Measurements from ENCODE around the gene C7. TPM values are rescaled to one million over a fixed set of nuclear protein-coding genes. Genes with fewer than 3 reads are reported as not detected.

Gene C7
- total RNA-seq, 1 donor from 2014 or later: not detected

- no peak overlapping the region for H3K27ac Mint-ChIP-seq (ENCODE audit: unreplicated experiment)
- no peak overlapping the region for H3K4me3 Mint-ChIP-seq (ENCODE audit: unreplicated experiment)
- H3K9me3 Mint-ChIP-seq (ENCODE audit: unreplicated experiment): peaks cover 6% of the 10 kb centered on the region
Measured at GRCh38 chr5:40991168-40991980, 82.1 kb downstream of the C7 start.

GRCh38 chr5:40991981-40992559 is 82.8 kb downstream of the C7 start:
- Mint-ChIP-seq H3K36me3 (ENCODE audit: unreplicated experiment) (no peaks in the 10 kb centered on the region), H3K27ac (ENCODE audit: unreplicated experiment) (no peak overlapping the region), H3K4me1 (ENCODE audit: unreplicated experiment) (no peaks in the 10 kb centered on the region), H3K9me3 (ENCODE audit: unreplicated experiment) (no peaks in the 10 kb centered on the region), H3K4me3 (ENCODE audit: unreplicated experiment) (no peak overlapping the region), H3K27me3 (ENCODE audit: unreplicated experiment) (no peaks in the 10 kb centered on the region)
- no peak for TF ChIP-seq CTCF (IDR thresholded peaks at IDR 0.05)
- no peak for DNase-seq (ENCODE audit: extremely low spot score, unreplicated experiment)

More at GRCh38 chr5:40991168-40991980, 82.1 kb downstream of the C7 start:
- no peaks in the 10 kb centered on the region for H3K27me3 Mint-ChIP-seq (ENCODE audit: unreplicated experiment)
- no peak for TF ChIP-seq CTCF (IDR thresholded peaks at IDR 0.05)
- no peaks in the 10 kb centered on the region for H3K36me3 Mint-ChIP-seq (ENCODE audit: unreplicated experiment)
- H3K4me1 Mint-ChIP-seq (ENCODE audit: unreplicated experiment): no peaks in the 10 kb centered on the region
- DNase-seq (ENCODE audit: extremely low spot score, unreplicated experiment): no peak

- no peak for TF ChIP-seq CTCF (IDR thresholded peaks at IDR 0.05)
- Mint-ChIP-seq H3K4me1 (ENCODE audit: unreplicated experiment) (no peaks in the 10 kb centered on the region), H3K36me3 (ENCODE audit: unreplicated experiment) (no peaks in the 10 kb centered on the region), H3K27ac (ENCODE audit: unreplicated experiment) (no peak overlapping the region), H3K27me3 (ENCODE audit: unreplicated experiment) (peaks cover 4% of the 10 kb centered on the region), H3K4me3 (ENCODE audit: unreplicated experiment) (no peak overlapping the region), H3K9me3 (ENCODE audit: unreplicated experiment) (no peaks in the 10 kb centered on the region)
- no peak for DNase-seq (ENCODE audit: extremely low spot score, unreplicated experiment)
Measured at GRCh38 chr5:40995801-40996586, 86.7 kb downstream of the C7 start.

GRCh38 chr5:40999142-40999541 is 89.8 kb downstream of the C7 start:
- H3K27ac Mint-ChIP-seq (ENCODE audit: unreplicated experiment): no peak overlapping the region
- peaks cover 4% of the 10 kb centered on the region for H3K27me3 Mint-ChIP-seq (ENCODE audit: unreplicated experiment)
- no peak overlapping the region for H3K4me3 Mint-ChIP-seq (ENCODE audit: unreplicated experiment)
- H3K36me3 Mint-ChIP-seq (ENCODE audit: unreplicated experiment): no peaks in the 10 kb centered on the region
- no peak for DNase-seq (ENCODE audit: extremely low spot score, unreplicated experiment)
- no peaks in the 10 kb centered on the region for H3K9me3 Mint-ChIP-seq (ENCODE audit: unreplicated experiment)
- no peaks in the 10 kb centered on the region for H3K4me1 Mint-ChIP-seq (ENCODE audit: unreplicated experiment)
- no peak for TF ChIP-seq CTCF (IDR thresholded peaks at IDR 0.05)

DNA sequence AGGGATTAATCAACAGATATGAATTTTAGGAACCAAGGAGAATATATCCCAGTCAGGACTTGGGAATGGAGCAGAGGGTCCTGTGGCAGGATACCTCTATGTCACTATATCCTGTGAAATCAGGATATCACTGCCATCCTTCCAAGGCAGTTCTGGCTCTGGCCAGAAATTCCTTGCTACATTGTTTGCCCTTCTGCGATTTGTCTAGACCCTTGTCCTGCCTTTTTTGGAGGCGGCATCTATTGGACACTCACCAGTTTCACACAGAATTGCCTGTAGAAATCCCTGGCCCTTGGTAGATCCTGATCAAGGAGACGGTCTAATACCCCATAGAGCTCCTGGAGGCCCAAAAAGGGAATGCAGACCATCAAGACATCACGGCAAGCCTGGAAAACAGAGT is 90.7 kb downstream of the C7 start:
- Mint-ChIP-seq H3K4me3 (ENCODE audit: unreplicated experiment) (no peak overlapping the region), H3K4me1 (ENCODE audit: unreplicated experiment) (no peaks in the 10 kb centered on the region), H3K36me3 (ENCODE audit: unreplicated experiment) (no peaks in the 10 kb centered on the region), H3K27ac (ENCODE audit: unreplicated experiment) (no peak overlapping the region), H3K27me3 (ENCODE audit: unreplicated experiment) (peaks cover 4% of the 10 kb centered on the region), H3K9me3 (ENCODE audit: unreplicated experiment) (no peaks in the 10 kb centered on the region)
- TF ChIP-seq CTCF (IDR thresholded peaks at IDR 0.05): no peak
- DNase-seq (ENCODE audit: extremely low spot score, unreplicated experiment): no peak
